Left kidney (tissue), 2 donors: ENCODE measurements around the gene RRAGC. TPM values are rescaled to one million over a fixed set of nuclear protein-coding genes. Genes with fewer than 3 reads are reported as not detected.
"Not testable (repeated sequence)": the region's sequence is repeated elsewhere in the genome, so short reads cannot be mapped to it uniquely, and the experiment has no call there.

Source experiments
- DNase-seq: peaks from one replicate; pipeline ENCODE4 v3.0.0-alpha.2; 2013
- polyA plus RNA-seq: library from polyadenylated mRNA; unstranded; fragments of 120-200 nt; gene quantifications from one replicate; pipeline ENCODE4 v1.2.1, GENCODE V29; 2013; ENCODE audit not compliant: insufficient read length

The RRAGC gene
- polyA plus RNA-seq, 1 donor: 38.6 TPM

GRCh38 chr1:38817267-38818174, 42.1 kb downstream of the RRAGC start:
- DNase-seq: no peak

DNA sequence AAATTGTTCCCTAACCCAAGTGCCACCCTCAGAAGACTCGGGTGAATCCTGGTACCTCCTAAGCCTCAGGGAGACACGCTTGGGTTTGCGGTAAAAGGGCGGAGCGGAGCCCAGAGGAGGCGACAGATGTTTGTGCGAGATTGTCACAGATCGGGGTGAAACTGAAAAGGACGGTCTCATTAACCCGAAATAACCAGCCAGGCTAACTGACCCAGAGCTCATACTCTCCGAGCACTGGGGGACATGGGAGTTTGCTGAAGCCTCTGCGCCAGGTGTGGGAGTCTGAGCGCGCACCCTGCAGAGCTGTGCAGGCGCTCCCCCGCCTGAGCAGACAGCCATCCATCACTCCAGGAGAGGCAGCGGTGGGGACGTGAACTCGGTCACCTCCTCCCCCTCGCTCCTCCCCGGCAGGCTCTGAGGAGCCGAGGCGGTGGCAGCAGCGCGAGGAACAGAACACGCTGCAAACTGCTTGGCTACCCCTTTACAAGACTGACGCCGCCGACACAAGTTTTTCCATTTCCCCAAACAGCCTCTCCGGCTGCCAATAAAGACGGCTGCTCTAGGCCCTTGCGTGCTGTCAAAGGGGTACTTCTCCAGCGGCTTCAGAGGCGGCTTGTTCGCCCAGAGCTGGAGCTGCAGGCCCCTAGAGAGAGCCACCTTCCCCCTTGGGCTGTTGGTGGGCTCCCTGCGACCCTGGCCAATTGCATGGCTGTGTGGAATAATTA, 43.5 kb downstream of the RRAGC start:
- DNase-seq: peak; percentile 80

DNA sequence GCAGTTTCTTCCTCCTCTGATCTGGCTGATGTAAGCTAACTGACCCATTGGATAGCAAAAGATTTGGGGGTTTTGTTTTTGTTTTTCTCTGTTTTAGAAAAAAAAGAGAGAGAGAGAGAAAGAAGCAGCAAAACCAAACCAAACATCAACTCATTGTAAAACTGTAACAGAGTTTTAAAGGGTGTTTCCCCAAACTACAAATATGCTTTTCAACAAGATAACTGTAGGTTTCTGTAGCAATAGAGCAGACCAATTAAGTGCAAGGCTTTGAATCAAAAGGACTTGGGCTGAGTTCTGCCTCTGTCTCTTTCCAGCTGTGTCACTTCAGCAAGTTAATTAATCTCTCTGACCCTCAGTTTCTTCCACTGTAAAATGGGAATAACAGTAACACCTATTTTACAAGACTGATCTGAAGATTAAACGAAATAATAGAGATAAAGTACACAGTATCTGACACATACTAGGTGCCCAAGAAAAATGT, 44.5 kb downstream of the RRAGC start:
- DNase-seq: no peak

GRCh38 chr1:38814444-38814983, 45.1 kb downstream of the RRAGC start:
- DNase-seq: no peak

- DNase-seq: no peak
Measured at GRCh38 chr1:38812981-38813380, 46.6 kb downstream of the RRAGC start.

GRCh38 chr1:38811466-38811865, 48.1 kb downstream of the RRAGC start:
- DNase-seq: not testable (repeated sequence)

GRCh38 chr1:38806090-38806489, 53.5 kb downstream of the RRAGC start:
- no peak for DNase-seq

DNA sequence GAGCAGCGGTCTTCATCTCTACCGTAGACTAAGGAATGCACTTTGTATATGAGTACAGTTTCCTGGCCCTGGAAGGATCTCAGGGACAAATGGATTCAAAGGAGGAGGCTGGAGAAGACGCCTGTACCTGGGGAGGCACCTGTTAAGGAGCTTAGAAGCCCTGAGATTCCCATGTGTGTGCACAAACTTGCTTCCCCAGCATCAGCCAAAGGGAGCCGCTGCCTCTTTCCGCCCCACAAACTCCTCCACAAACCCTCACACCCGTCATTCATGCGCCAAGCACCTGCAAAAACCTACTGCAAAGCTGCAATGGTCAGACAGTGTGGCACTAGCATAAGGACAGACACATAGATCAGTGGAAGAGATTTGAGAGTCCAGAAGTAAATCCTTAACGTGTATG, 54.5 kb downstream of the RRAGC start:
- DNase-seq: no peak

DNA sequence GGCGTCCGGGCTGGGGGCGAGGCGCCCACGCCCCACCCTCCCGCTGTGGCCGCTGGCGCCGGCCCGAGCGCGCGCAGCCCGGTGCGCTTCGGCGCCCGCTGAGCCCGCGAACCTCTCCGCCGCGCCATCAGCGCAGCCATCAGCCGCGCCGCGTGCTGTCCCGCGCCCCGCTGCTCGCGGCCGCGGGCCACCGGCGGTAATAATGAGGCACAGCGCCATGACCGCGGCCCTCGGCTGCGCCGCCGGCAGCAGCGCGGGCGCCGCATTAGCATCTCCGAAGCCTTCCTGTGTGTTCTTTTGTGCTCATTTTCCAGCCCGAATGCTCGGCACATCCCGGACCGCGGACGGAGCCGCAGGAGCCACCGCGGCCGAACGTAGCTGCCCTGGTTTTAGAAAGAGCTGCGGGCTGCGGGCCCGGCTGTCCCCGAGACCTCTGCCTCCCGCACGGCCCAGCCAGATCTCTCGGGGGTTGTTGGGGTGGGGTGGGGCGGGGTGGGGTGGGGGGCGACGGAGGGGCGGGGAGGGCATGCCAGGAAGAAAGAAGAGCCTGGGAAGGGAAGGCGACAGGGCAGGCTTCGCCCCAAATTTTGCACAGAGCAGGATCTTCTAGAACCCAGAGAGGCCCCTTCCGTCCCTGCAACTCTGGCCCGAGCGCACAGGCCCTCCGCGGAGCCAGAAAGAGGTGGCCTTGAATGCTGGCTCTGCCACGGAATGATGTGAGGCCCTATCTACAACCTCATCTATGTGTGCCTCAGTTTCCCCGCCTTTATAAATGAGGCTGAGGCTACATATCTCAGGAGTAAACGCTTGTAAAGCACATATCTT, 55.3 kb downstream of the RRAGC start:
- DNase-seq: no peak

DNA sequence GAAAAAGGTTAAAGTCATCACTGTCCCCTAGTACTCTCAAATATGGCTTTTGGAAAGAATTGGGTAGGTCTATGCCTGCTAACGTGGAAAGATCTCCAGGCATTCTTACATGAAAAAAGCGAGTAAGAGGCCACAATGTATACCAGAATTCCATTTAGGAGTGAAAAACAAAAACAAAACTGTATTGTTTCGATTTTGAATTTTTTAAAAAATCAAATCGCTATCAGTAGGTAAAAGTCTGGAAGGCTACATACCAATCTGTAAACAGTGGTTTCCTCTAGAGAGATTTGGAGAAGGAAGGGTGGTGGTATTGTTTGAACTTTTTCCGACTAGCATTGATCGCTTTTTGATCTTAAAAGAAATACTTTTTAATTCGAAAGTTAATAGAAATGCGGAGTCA, 55.9 kb downstream of the RRAGC start:
- DNase-seq: no peak

DNA sequence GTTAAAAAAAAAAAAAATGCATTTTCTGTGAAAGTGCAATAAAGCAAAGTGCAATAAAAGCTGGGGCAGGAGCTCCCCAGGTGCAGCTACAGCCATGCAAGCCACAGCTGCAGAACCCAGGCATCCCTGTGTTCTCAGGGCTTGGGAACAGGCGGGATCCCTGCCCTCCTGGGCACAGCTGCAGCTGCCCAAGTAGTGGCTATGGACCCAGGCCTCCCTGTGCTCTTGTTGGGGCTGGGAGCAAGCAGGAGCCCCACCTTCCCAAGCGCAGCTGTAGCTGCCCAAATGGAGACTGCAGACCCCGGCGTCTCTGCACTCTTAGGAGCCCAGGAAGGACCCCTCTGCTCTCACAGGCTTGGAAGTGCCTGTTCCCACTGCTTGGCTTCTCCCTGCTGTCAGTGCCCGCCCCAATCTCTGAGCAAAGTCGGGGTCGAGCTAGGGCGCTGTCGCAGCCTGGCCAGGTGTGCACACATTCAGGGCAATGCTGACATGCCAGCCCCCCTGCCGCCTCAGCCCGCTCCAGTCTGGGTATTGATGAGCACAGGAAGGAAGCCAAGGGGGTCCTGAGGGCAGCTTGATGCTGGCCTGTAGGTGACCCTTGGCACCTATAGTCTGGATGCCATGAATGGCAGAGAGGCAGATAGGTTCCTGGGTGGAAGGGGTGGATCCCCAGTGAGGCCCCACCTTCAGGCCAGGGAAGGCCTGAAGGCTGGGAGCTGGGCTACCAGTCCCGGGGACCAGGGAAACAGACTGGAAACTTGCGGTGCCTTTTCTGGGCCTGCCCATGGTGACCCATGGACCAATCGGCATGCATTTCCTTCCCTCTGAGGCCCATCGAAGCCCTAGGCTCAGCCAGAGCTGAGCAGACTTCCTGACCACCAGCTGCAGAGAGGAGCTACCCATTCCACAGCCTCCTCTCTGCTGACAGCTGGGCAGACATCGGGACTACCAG, 58.6 kb downstream of the RRAGC start:
- DNase-seq: no peak

DNA sequence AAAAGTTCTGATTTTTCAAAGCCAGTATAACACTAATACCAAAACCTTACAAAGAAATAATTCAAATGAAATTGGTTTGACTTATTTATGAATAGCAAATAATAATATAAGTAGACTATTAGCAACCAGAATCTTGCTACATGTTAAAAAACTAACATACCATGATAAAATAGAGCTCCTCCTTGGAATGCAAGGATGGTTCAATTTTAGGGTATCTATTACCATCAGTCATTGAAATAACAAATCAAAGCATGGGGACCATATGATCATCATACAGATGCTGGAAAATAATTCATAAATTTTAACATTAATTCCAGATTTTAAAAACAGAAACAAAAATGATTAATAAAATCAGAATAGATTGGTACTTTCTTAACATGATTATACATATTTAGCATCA, 66.3 kb downstream of the RRAGC start:
- no peak for DNase-seq

DNA sequence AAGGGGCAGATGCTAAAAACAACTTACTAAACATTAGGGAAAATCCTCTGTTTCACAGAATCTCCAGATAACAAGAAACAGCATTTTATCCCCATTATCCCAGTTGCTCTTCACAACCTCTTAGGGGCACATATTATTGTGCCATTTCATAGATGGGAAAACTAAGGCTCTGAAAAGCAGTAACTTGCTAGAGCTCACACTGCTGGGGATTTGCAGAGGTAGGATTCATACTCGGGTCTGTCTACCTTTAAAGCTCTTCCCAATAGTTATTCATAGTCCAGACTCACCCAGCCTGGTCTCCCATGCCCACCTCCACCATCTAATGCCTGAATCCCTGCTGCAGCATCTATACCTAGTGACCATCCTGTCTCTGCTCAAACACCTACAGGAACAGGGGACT, 67.7 kb downstream of the RRAGC start:
- no peak for DNase-seq

GRCh38 chr1:38791164-38791515, 68.4 kb downstream of the RRAGC start:
- no peak for DNase-seq

GRCh38 chr1:38790422-38791163, 69.0 kb downstream of the RRAGC start:
- no peak for DNase-seq

DNA sequence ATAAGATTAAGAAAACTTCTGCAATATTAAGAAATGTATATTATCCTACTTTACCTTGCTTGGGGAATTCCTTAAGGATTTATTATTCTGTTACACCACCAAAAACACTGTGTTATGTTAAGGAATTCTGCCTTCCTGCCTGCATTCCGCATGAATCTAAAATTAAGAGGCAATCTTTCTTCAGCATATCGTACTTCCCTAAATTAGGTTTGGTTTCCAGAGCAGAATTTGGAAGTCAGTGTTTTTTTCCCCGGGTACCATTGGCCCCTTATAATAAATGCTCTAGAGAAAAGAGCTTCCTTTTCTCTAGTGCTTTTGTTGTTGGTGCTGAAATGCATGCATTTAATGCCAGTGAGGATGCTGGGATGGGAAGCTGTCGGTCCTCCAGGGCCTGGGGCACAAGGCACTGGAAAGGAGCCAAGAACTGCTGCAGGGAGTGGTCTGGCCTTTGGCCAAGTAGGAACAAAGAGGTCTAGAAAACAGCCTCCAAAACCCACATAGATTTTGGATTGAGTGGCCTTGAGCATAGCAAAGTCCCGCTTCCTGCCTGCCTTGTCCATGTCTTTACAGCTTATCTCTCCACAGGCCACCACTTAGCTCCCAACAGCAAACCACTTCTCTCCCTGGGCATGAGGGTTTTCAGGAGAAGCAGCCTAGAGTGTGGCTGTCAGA, 69.9 kb downstream of the RRAGC start:
- DNase-seq: no peak

DNA sequence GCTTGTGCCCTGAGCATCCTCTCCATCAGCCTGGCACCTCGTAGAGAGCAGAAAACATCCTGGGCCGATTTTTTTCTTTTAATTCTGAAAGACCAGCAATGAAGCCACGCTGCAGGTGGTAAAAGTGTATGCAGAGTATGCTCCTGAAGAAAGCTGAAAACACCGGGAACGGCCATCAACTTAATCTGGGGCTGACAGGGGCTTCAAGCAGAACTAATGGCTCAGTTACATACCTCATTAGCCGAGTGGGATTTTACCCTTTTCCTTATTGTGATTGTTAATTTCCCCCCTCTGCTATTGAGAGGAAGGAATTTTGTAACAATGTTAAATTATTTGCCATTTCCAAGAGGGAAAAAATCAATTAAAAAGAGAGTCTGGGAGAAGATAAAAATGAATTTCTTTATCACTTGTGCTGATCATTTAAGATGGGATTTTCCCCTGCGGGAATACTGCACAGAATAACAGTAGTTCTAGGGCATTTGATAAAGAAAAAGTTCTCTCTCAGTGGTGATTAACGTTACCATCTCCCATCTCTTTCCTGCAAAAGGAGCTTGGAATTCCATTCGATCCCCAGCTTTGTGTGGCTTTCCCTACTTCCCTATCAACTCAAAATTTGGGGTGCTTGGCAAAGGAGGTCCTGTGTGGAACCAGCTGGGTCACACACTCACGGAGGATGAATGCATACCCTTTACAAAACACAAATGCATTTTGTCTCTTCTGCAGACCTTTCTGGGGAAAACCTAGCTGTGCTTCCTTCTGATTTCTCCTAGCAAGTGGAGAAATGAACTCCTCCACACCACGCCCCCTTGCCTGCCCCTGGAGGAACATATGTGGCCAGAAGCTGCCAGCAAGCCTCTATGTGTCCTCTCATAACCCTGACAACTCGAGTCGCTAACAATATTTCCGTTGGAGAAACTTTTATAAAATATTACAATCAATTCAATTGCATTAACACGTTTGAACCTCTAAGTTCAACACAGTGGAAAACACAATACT, 70.9 kb downstream of the RRAGC start:
- DNase-seq: no peak
